ENCODE results near the gene MKRN2. TPM values are rescaled to one million over a fixed set of nuclear protein-coding genes. Genes with fewer than 3 reads are reported as not detected.

The MKRN2 gene
- polyA plus RNA-seq, 2 of the 4 experiments (the other 2 are of a cell fraction): 19.0 to 34.3 TPM

- no peak overlapping the region for H3K27ac ChIP-seq
- no peak overlapping the region for H3K4me3 ChIP-seq
- no peak for TF ChIP-seq ZNF302 (CRISPR knock-in tag; IDR thresholded peaks at IDR 0.05)
- TF ChIP-seq, protein P1, sequence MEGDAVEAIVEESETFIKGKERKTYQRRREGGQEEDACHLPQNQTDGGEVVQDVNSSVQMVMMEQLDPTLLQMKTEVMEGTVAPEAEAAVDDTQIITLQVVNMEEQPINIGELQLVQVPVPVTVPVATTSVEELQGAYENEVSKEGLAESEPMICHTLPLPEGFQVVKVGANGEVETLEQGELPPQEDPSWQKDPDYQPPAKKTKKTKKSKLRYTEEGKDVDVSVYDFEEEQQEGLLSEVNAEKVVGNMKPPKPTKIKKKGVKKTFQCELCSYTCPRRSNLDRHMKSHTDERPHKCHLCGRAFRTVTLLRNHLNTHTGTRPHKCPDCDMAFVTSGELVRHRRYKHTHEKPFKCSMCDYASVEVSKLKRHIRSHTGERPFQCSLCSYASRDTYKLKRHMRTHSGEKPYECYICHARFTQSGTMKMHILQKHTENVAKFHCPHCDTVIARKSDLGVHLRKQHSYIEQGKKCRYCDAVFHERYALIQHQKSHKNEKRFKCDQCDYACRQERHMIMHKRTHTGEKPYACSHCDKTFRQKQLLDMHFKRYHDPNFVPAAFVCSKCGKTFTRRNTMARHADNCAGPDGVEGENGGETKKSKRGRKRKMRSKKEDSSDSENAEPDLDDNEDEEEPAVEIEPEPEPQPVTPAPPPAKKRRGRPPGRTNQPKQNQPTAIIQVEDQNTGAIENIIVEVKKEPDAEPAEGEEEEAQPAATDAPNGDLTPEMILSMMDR (IDR thresholded peaks at IDR 0.05): 0 out of 3 replicates have a peak, but pooled peaks have one; percentile 5
- TF ChIP-seq JUNB (IDR thresholded peaks at IDR 0.05): no peak
- ATAC-seq: no peak
- peaks cover 4% of the 10 kb centered on the region; the same call in 1 of the 3 replicates for H3K4me1 ChIP-seq
- ChIA-PET CTCF (interaction anchor here (0.6 to 1.8 kb wide), 7 partner anchors 9 to 444 kb away, joined by 3 to 5 read pairs (median 3); no protein-coding TSS in a partner anchor), POLR2A (no interaction called here)
- no peak for FAIRE-seq
- H3K4me2 ChIP-seq: no peak overlapping the region
- DNase-seq (ENCODE audit: low read depth in 1 of 2, low spot score in 1 of 2): no peak
- WGBS (ENCODE audit: missing lambda C conversion rate): 79% methylated on average over 2 of the region's 2 CpGs
- H3K9me3 ChIP-seq: no peaks in the 10 kb centered on the region
These were observed 21.9 kb downstream of the MKRN2 start for GRCh38 chr3:12578742-12579141.

DNA sequence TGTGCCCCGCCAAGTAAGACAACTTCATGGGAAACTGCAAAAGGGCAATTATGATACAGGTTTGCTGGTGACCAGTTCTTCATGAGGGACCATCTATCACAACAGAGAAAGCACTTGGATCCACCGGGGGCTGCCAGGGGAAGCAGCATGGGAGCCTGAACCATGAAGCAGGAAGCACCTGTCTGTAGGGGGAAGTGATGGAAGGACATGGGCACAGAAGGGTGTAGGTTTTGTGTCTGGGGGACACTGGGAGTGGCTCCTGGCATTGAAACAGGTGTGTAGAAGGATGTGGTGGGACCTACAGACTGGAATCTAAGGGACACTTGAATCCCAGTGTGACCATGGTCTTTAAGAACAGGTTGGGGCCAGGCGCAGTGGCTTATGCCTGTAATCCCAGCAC is 22.6 kb downstream of the MKRN2 start:
- FAIRE-seq (no peak), ATAC-seq (peak in 1 of 2 experiments; percentile 9; a peak in 1 of 6 replicates), DNase-seq (ENCODE audit: low read depth in 1 of 2, low spot score in 1 of 2) (no peak)
- TF ChIP-seq JUN (IDR thresholded peaks at IDR 0.05) (no peak), CHD2 (IDR thresholded peaks at IDR 0.05; ENCODE audit: low read length, partially characterized antibody) (no peak), FOSL2 (IDR thresholded peaks at IDR 0.05) (no peak), FOSL2 (CRISPR knock-in tag; IDR thresholded peaks at IDR 0.05) (no peak), HOXB13 (CRISPR knock-in tag; IDR thresholded peaks at IDR 0.05; ENCODE audit: low read depth) (no peak), POLR2AphosphoS2 (conservative IDR thresholded peaks at IDR 0.05; ENCODE audit: low read length) (no peak), BHLHE40 (IDR thresholded peaks at IDR 0.05; ENCODE audit: low read depth, low read length) (no peak), SMC3 (IDR thresholded peaks at IDR 0.05) (no peak)
- H3K9me3 ChIP-seq: no peaks in the 10 kb centered on the region
- H3K27ac ChIP-seq: no peak overlapping the region
- WGBS (ENCODE audit: missing lambda C conversion rate): 97% methylated on average over 3 of the region's 3 CpGs
- no peak overlapping the region for H3K4me2 ChIP-seq
- no peak overlapping the region for H3K4me3 ChIP-seq
- peaks cover 4% of the 10 kb centered on the region; the same call in 1 of the 3 replicates for H3K4me1 ChIP-seq
- POLR2A ChIA-PET: no interaction called here
- CTCF ChIA-PET: interaction anchor here (0.8 to 1.3 kb wide), 3 partner anchors 10 to 442 kb away, joined by 3 to 4 read pairs (median 3); no protein-coding TSS in a partner anchor

DNA sequence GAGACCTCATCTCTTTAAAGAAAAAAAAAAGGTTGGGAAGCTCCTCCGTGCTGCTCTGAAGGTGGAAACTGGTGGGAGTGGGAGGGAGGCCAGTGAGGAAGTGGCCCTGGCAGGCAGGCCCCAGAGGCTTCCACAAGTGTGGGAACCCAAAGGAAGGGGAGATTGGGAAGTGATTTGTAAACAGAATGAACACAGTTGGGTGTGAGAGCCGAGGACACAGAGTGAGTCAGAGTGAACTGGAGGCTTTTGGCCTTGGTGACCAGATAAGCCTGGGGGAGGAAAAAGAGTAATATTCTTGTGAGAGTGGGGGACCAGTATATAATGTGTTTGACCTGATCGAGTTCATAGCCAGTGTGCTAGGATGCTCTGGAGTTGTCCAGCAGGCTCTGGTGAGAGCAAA is 23.0 kb downstream of the MKRN2 start:
- no peak overlapping the region for H3K4me2 ChIP-seq
- H3K9me3 ChIP-seq: no peaks in the 10 kb centered on the region
- ATAC-seq (peak; percentile 17 to 32; a peak in 3 of 6 replicates), DNase-seq (ENCODE audit: low read depth in 1 of 2, low spot score in 1 of 2) (no peak), FAIRE-seq (no peak)
- no peak overlapping the region for H3K27ac ChIP-seq
- H3K4me1 ChIP-seq: peaks cover 4% of the 10 kb centered on the region; the same call in 1 of the 3 replicates
- ChIA-PET CTCF (no interaction called here), POLR2A (no interaction called here)
- no peak overlapping the region for H3K4me3 ChIP-seq
- WGBS (ENCODE audit: missing lambda C conversion rate): 56% methylated on average over 3 of the region's 3 CpGs
- TF ChIP-seq ZNF302 (CRISPR knock-in tag; IDR thresholded peaks at IDR 0.05) (no peak), FOSL2 (IDR thresholded peaks at IDR 0.05) (no peak), FOSL2 (CRISPR knock-in tag; IDR thresholded peaks at IDR 0.05) (no peak), RCOR1 (IDR thresholded peaks at IDR 0.05; ENCODE audit: low read depth, low read length) (no peak), FOSB (CRISPR knock-in tag; IDR thresholded peaks at IDR 0.05) (no peak), POLR2A (IDR thresholded peaks at IDR 0.05; ENCODE audit: low read length) (no peak), CEBPB (IDR thresholded peaks at IDR 0.05) (no peak), GATA3 (IDR thresholded peaks at IDR 0.05; ENCODE audit: borderline replicate concordance) (no peak), CBX2 (IDR thresholded peaks at IDR 0.05; ENCODE audit: borderline replicate concordance, low read depth) (no peak)
- TF ChIP-seq, protein P2, sequence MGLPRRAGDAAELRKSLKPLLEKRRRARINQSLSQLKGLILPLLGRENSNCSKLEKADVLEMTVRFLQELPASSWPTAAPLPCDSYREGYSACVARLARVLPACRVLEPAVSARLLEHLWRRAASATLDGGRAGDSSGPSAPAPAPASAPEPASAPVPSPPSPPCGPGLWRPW (IDR thresholded peaks at IDR 0.05): no peak
- TF ChIP-seq, protein P3, sequence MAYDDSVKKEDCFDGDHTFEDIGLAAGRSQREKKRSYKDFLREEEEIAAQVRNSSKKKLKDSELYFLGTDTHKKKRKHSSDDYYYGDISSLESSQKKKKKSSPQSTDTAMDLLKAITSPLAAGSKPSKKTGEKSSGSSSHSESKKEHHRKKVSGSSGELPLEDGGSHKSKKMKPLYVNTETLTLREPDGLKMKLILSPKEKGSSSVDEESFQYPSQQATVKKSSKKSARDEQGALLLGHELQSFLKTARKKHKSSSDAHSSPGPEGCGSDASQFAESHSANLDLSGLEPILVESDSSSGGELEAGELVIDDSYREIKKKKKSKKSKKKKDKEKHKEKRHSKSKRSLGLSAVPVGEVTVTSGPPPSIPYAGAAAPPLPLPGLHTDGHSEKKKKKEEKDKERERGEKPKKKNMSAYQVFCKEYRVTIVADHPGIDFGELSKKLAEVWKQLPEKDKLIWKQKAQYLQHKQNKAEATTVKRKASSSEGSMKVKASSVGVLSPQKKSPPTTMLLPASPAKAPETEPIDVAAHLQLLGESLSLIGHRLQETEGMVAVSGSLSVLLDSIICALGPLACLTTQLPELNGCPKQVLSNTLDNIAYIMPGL (CRISPR knock-in tag; IDR thresholded peaks at IDR 0.05; ENCODE audit: borderline replicate concordance): no peak

All from A549 (cell line).